RWPE1 (cell line): Measurements from ENCODE around the gene MYO16.

Source experiments
- CTCF ChIA-PET: fragments of 350-600 bp; sonication (Branson Sonifier 250); formaldehyde crosslinking; extraction: SDS; loops from one replicate; lab custom pipeline; 2021; lab: Yijun Ruan, JAX
- POLR2A ChIA-PET: fragments of 400-600 bp; formaldehyde crosslinking; extraction: SDS; loops from one replicate; lab custom pipeline; 2020; ENCODE audit warnings: antibody characterized with exemption; ENCODE audit not compliant: low non-redundant PET; lab: Yijun Ruan, JAX
- DNase-seq: peaks from one replicate; pipeline ENCODE4 v3.0.0; 2012; ENCODE audit warnings: low spot score
- H3K27ac ChIP-seq: fragments of 450-650 bp; 2 replicates; pipeline ENCODE4 v1.5.1; 2017
- CTCF ChIP-seq: fragments of 450-650 bp; conservative IDR thresholded peaks from 2 replicates; pipeline ENCODE4 v1.5.1; 2017; ENCODE audit warnings: low read depth, mild to moderate bottlenecking

Gene MYO16

DNA sequence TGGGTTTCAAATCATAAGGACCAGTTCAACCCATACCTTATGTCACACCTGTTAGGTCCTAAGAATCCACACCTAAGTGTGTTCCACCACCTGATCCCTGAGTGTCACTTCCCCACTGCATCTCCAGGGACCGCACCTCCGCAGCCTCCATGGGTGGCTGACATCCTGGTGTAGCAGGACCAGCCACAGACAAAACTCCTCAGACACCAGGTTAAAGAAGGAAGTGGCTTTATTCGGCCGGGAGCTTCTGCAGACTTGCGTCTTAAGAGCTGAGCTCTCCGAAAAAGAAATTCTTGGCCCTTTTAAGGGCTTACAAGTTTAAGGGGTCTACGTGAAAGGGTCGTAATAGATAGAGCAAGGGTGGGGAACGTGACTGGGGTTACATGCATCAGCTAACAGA is 509.9 kb downstream of the MYO16 start:
- no peak for TF ChIP-seq CTCF
- ChIA-PET POLR2A (no interaction called here), CTCF (interaction anchor here (0.5 to 0.9 kb wide), 2 partner anchors 178 to 984 kb away, joined by 3 read pairs; no protein-coding TSS in a partner anchor)
- no peak overlapping the region for H3K27ac ChIP-seq
- DNase-seq: no peak

DNA sequence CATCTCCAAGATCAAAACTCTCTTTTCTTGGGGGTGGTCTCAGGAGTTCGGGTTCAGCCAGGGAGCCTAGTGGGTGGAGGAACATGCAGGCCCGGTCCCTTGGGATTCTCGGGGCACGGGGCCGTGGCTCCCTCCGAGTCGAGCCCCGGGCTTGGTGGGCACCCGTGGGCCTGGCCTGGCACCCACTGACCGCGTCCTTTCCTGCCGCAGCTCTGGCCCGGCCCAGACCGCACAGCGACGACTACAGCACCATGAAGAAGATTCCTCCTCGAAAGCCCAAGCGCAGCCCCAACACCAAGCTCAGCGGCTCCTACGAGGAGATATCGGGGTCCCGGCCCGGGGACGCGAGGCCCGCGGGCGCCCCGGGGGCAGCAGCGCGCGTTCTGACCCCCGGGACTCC is 510.6 kb downstream of the MYO16 start:
- no peak for DNase-seq
- CTCF ChIA-PET: interaction anchor here (0.6 kb wide), 1 partner anchor 64 kb away, joined by 3 read pairs; no protein-coding TSS in a partner anchor
- no peak overlapping the region for H3K27ac ChIP-seq
- POLR2A ChIA-PET: no interaction called here
- no peak for TF ChIP-seq CTCF

DNA sequence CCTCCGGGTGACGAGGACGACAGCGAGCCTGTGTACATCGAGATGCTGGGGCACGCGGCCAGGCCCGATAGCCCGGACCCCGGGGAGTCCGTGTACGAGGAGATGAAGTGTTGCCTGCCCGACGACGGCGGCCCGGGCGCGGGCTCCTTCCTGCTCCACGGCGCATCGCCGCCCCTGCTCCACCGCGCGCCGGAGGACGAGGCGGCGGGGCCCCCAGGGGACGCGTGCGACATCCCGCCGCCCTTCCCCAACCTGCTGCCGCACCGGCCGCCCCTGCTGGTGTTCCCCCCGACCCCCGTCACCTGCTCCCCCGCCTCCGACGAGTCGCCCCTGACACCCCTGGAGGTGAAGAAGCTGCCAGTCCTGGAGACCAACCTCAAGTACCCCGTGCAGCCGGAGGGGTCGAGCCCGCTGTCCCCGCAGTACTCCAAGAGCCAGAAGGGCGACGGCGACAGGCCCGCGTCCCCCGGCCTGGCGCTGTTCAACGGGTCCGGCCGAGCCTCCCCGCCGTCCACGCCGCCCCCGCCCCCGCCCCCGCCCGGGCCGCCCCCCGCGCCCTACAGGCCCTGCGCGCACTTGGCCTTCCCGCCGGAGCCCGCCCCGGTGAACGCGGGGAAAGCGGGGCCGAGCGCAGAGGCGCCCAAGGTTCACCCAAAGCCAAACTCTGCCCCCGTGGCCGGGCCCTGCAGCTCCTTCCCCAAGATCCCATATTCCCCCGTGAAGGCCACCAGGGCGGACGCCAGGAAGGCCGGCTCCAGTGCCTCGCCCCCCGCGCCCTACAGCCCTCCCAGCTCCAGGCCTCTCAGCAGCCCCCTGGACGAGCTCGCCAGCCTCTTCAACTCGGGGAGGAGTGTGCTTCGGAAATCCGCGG is 511.3 kb downstream of the MYO16 start:
- no peak overlapping the region for H3K27ac ChIP-seq
- no peak for TF ChIP-seq CTCF
- DNase-seq: no peak
- CTCF ChIA-PET: no interaction called here
- POLR2A ChIA-PET: no interaction called here

- POLR2A ChIA-PET: no interaction called here
- CTCF ChIA-PET: no interaction called here
- no peak for TF ChIP-seq CTCF
Observed at GRCh38 chr13:109141706-109142105, 512.3 kb downstream of the MYO16 start.

GRCh38 chr13:109144693-109145437 is 515.5 kb downstream of the MYO16 start:
- no peak for DNase-seq
- H3K27ac ChIP-seq: no peak overlapping the region
- TF ChIP-seq CTCF: no peak
- CTCF ChIA-PET: interaction anchor here (0.6 to 0.7 kb wide), 4 partner anchors 7 to 618 kb away, joined by 3 to 5 read pairs (median 4); no protein-coding TSS in a partner anchor
- POLR2A ChIA-PET: interaction anchor here (0.7 kb wide), 1 partner anchor 636 kb away, joined by 3 read pairs; no protein-coding TSS in a partner anchor

More at GRCh38 chr13:109141706-109142105, 512.3 kb downstream of the MYO16 start:
- no peak overlapping the region for H3K27ac ChIP-seq
- no peak for DNase-seq

- ChIA-PET CTCF (interaction anchor here (0.7 to 1.3 kb wide), 2 partner anchors 186 to 1016 kb away, joined by 3 read pairs; no protein-coding TSS in a partner anchor), POLR2A (no interaction called here)
- H3K27ac ChIP-seq: no peak overlapping the region
Observed at GRCh38 chr13:109145631-109146030, 516.2 kb downstream of the MYO16 start.

More at GRCh38 chr13:109145631-109146030, 516.2 kb downstream of the MYO16 start:
- peak; percentile 57 for DNase-seq
- TF ChIP-seq CTCF: peak; percentile 91
